Measurements from ENCODE around the gene C18orf63.

The C18orf63 gene

DNA sequence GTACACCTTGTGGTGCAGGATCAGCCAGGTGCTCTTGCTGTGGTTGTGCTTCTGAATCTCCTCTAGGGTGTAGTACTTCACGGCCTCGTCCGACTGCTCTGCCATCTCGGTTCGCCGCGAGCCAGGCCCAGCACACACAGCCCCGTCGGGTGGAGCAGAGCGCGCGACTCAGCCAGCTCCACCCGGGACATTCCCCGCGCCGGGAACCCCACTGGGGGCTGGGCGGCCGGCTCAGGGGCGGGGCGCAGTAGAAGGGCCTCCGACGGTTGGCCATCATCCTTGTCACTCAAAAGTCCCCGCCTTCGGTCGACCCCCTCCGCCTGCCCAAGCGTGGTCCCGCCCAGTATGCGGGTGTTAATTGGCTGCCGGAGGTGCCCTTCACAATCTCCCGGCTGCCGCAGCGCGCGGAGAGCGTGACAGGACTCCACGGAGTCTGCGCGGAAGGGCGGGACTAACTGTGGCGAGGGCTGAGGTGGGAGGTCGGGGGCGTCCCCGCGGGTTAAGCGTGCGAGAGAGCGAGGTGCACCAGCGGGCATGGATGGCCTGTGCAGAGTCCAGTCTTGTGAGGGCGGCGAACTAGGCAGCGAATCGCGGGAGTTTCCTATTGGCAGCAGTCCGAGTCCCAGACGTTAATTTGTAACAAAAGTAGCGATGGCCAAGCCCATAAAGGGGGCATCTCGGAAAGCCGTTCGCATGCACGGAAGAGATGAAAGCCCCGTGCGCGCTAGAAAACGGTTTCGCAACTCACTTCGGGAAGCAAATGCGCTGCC is 23.7 kb upstream of the C18orf63 start, which contains the start of gene CYB5A:
Gene CYB5A, minus strand, starts transcription at position 193 of the 770 bp plus-strand sequence. Its CDS starts 88 bp downstream, at position 105.
- Histone ChIP-seq H3K27ac (ENCODE audit: extremely low read depth, low read depth, low read length) (peak within 1 kb of the TSS; percentile 66; the same call in 1 of the 2 replicates), H3K4me3 (ENCODE audit: low read depth, low read length) (peak within 1 kb of the TSS; percentile 79), H3K36me3 (ENCODE audit: control insufficient read depth in 2 of 2, insufficient read depth in 1 of 2, low read length in 2 of 2) (no peaks in the 10 kb centered on the region), H3K9me3 (ENCODE audit: control insufficient read depth, insufficient read depth, low read depth, low read length) (no peaks in the 10 kb centered on the region), H3K4me1 (ENCODE audit: control insufficient read depth, insufficient read depth, low read length) (peaks cover 5% of the 10 kb centered on the region; the same call in 1 of the 2 replicates)
- ChIA-PET POLR2A (interaction anchor here (1.0 kb wide), 1 partner anchor 8 kb away, joined by 4 read pairs; no protein-coding TSS in a partner anchor), CTCF (interaction anchor here (0.6 to 1.0 kb wide), 3 partner anchors 37 to 311 kb away, joined by 3 to 5 read pairs (median 3); no protein-coding TSS in a partner anchor)
- no peak for TF ChIP-seq MEIS1 (CRISPR knock-in tag; IDR thresholded peaks at IDR 0.05; ENCODE audit: borderline replicate concordance)
- TF ChIP-seq, protein P1, sequence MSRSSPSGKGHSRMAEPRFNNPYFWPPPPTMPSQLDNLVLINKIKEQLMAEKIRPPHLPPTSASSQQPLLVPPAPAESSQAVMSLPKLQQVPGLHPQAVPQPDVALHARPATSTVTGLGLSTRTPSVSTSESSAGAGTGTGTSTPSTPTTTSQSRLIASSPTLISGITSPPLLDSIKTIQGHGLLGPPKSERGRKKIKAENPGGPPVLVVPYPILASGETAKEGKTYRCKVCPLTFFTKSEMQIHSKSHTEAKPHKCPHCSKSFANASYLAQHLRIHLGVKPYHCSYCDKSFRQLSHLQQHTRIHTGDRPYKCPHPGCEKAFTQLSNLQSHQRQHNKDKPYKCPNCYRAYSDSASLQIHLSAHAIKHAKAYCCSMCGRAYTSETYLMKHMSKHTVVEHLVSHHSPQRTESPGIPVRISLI (tag by site-specific recombination; IDR thresholded peaks at IDR 0.05): no peak
- TF ChIP-seq ZNF701 (tag by site-specific recombination; IDR thresholded peaks at IDR 0.05): no peak
- TF ChIP-seq ZNF19 (tag by site-specific recombination; IDR thresholded peaks at IDR 0.05; ENCODE audit: low read depth): no peak
- no peak; the same call in none of the 2 replicates for TF ChIP-seq ZNF843 (tag by site-specific recombination; IDR thresholded peaks at IDR 0.05)
- TF ChIP-seq ZSCAN30 (tag by site-specific recombination; IDR thresholded peaks at IDR 0.05): peak; percentile 37; the same call in 1 of the 2 replicates
- TF ChIP-seq, protein P2, sequence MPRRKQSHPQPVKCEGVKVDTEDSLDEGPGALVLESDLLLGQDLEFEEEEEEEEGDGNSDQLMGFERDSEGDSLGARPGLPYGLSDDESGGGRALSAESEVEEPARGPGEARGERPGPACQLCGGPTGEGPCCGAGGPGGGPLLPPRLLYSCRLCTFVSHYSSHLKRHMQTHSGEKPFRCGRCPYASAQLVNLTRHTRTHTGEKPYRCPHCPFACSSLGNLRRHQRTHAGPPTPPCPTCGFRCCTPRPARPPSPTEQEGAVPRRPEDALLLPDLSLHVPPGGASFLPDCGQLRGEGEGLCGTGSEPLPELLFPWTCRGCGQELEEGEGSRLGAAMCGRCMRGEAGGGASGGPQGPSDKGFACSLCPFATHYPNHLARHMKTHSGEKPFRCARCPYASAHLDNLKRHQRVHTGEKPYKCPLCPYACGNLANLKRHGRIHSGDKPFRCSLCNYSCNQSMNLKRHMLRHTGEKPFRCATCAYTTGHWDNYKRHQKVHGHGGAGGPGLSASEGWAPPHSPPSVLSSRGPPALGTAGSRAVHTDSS (tag by site-specific recombination; IDR thresholded peaks at IDR 0.05): no peak
- TF ChIP-seq, protein P3, sequence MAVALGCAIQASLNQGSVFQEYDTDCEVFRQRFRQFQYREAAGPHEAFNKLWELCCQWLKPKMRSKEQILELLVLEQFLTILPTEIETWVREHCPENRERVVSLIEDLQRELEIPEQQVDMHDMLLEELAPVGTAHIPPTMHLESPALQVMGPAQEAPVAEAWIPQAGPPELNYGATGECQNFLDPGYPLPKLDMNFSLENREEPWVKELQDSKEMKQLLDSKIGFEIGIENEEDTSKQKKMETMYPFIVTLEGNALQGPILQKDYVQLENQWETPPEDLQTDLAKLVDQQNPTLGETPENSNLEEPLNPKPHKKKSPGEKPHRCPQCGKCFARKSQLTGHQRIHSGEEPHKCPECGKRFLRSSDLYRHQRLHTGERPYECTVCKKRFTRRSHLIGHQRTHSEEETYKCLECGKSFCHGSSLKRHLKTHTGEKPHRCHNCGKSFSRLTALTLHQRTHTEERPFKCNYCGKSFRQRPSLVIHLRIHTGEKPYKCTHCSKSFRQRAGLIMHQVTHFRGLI (tag by site-specific recombination; IDR thresholded peaks at IDR 0.05): no peak
- TF ChIP-seq ZNF138 (tag by site-specific recombination; IDR thresholded peaks at IDR 0.05; ENCODE audit: borderline replicate concordance): no peak
- peak; percentile 100 for TF ChIP-seq GLIS2 (tag by site-specific recombination; IDR thresholded peaks at IDR 0.05)
- TF ChIP-seq ZNF341 (tag by site-specific recombination; IDR thresholded peaks at IDR 0.05; ENCODE audit: low read depth): no peak
- TF ChIP-seq SP3 (tag by site-specific recombination; IDR thresholded peaks at IDR 0.05): peak; percentile 100
- TF ChIP-seq ZNF792 (tag by site-specific recombination; IDR thresholded peaks at IDR 0.05): no peak
- no peak for TF ChIP-seq ZNF423 (tag by site-specific recombination; IDR thresholded peaks at IDR 0.05)
- TF ChIP-seq ZNF335 (tag by site-specific recombination; conservative IDR thresholded peaks at IDR 0.05): peak; percentile 80
- TF ChIP-seq ZXDB (tag by site-specific recombination; IDR thresholded peaks at IDR 0.05): peak; percentile 88
- TF ChIP-seq, protein P4, sequence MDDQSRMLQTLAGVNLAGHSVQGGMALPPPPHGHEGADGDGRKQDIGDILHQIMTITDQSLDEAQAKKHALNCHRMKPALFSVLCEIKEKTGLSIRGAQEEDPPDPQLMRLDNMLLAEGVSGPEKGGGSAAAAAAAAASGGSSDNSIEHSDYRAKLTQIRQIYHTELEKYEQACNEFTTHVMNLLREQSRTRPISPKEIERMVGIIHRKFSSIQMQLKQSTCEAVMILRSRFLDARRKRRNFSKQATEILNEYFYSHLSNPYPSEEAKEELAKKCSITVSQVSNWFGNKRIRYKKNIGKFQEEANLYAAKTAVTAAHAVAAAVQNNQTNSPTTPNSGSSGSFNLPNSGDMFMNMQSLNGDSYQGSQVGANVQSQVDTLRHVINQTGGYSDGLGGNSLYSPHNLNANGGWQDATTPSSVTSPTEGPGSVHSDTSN (CRISPR knock-in tag; IDR thresholded peaks at IDR 0.05): peak; percentile 99
- TF ChIP-seq OVOL3 (tag by site-specific recombination; IDR thresholded peaks at IDR 0.05): no peak
- peak; percentile 66 for TF ChIP-seq GLIS1 (tag by site-specific recombination; IDR thresholded peaks at IDR 0.05)
- TF ChIP-seq, protein P5, sequence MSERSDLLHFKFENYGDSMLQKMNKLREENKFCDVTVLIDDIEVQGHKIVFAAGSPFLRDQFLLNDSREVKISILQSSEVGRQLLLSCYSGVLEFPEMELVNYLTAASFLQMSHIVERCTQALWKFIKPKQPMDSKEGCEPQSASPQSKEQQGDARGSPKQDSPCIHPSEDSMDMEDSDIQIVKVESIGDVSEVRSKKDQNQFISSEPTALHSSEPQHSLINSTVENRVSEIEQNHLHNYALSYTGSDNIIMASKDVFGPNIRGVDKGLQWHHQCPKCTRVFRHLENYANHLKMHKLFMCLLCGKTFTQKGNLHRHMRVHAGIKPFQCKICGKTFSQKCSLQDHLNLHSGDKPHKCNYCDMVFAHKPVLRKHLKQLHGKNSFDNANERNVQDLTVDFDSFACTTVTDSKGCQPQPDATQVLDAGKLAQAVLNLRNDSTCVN (tag by site-specific recombination; optimal IDR thresholded peaks at IDR 0.05): peak; percentile 86
- no peak; the same call in 1 of the 2 replicates for TF ChIP-seq ZBTB7A (tag by site-specific recombination; IDR thresholded peaks at IDR 0.05; ENCODE audit: low read depth)
- 0 out of 2 replicates have a peak, but pooled peaks have one; percentile 9 for TF ChIP-seq ZBTB8A (tag by site-specific recombination; IDR thresholded peaks at IDR 0.05)
- no peak for TF ChIP-seq ZNF660 (tag by site-specific recombination; IDR thresholded peaks at IDR 0.05)
- TF ChIP-seq, protein P6, sequence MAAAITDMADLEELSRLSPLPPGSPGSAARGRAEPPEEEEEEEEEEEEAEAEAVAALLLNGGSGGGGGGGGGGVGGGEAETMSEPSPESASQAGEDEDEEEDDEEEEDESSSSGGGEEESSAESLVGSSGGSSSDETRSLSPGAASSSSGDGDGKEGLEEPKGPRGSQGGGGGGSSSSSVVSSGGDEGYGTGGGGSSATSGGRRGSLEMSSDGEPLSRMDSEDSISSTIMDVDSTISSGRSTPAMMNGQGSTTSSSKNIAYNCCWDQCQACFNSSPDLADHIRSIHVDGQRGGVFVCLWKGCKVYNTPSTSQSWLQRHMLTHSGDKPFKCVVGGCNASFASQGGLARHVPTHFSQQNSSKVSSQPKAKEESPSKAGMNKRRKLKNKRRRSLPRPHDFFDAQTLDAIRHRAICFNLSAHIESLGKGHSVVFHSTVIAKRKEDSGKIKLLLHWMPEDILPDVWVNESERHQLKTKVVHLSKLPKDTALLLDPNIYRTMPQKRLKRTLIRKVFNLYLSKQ (tag by site-specific recombination; IDR thresholded peaks at IDR 0.05; ENCODE audit: borderline replicate concordance): no peak
- TF ChIP-seq ZNF146 (tag by site-specific recombination; IDR thresholded peaks at IDR 0.05): no peak
- peak; percentile 56; the same call in 1 of the 2 replicates for TF ChIP-seq ZNF777 (tag by site-specific recombination; IDR thresholded peaks at IDR 0.05; ENCODE audit: borderline replicate concordance)
- no peak for TF ChIP-seq ZNF266 (tag by site-specific recombination; IDR thresholded peaks at IDR 0.05; ENCODE audit: low read depth)
